ENCODE measurements around the gene KDM4D.

DNA sequence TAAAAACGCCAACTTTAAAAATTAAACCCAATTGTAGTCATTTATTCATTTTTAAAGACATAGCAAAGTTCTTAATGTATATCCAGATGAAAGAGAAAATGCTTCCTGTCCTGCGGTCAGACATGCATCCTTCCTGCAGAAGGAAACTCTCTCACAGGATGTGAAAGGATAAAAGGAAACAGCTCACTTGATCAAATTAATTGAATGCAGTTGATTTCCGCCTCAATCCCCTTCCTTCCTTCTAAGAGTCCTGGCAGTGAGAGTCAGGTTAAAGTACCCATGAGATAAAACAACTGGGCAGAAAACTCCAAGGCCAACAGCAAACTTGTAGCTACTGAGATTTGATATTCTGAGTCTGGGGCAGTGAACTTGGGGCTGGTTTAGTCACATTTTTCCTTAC is 38.7 kb upstream of the KDM4D start:
- TF ChIP-seq POLR2A (IDR thresholded peaks at IDR 0.05): no peak
- TF ChIP-seq, protein P1, sequence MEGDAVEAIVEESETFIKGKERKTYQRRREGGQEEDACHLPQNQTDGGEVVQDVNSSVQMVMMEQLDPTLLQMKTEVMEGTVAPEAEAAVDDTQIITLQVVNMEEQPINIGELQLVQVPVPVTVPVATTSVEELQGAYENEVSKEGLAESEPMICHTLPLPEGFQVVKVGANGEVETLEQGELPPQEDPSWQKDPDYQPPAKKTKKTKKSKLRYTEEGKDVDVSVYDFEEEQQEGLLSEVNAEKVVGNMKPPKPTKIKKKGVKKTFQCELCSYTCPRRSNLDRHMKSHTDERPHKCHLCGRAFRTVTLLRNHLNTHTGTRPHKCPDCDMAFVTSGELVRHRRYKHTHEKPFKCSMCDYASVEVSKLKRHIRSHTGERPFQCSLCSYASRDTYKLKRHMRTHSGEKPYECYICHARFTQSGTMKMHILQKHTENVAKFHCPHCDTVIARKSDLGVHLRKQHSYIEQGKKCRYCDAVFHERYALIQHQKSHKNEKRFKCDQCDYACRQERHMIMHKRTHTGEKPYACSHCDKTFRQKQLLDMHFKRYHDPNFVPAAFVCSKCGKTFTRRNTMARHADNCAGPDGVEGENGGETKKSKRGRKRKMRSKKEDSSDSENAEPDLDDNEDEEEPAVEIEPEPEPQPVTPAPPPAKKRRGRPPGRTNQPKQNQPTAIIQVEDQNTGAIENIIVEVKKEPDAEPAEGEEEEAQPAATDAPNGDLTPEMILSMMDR (IDR thresholded peaks at IDR 0.05): no peak

All from suprapubic skin (tissue), 3 donors.